Stimulated activated CD8-positive, alpha-beta memory T cell treated with anti-CD3 and anti-CD28 coated beads, Interleukin-4, amount 100 ng/mL, for 4 hours (primary cell): ENCODE measurements around the gene SPTSSB.

Source experiments
- DNase-seq, 2 donors: peaks; one replicate each; pipeline ENCODE4 v3.0.0-alpha.2; 2020; ENCODE audit warnings: low read depth in 2 of 2, low spot score in 1 of 2

SPTSSB gene

DNA sequence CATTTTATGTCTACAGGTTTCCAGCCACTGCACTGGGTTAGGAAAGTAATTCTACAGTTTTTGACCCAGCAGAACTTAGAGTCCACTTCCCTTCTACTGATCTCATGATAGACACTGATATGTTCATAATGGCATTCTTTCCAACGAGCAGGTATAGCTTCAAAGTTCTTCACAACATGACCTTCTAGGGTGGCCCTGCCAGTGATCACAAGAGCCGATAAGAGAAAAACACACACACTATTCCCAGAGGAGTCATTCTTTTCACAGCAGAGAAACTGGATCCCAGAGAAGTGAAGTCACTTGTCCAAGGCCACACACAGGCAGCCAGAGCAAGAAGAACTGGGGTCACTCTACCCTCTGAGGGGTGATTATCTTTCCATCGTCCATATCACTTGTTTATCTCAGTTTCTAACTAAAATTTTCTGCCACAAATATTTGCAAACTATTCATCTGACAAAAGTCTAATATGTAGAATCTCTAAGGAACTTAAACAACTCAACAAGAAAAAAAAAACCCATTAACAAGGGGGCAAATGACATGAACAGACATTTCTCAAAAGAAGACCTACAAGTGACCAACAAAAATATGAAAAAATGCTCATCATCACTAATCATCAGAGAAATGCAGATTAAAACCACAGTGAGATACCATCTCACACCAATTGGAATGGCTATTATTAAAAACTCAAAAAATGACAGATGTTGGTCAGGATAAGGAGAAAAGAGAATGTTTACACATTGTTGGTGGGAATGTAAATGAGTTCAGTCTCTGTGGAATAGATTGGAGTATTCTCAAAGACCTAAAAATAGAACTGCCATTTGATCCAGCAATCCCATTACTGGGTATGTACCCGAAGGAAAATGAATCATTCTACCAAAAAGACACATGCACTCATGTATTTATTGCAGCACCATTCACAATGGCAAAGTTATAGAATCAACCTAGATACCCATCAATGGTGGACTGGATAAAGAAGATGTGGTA, 31.5 kb downstream of the SPTSSB start:
- DNase-seq: no peak

DNA sequence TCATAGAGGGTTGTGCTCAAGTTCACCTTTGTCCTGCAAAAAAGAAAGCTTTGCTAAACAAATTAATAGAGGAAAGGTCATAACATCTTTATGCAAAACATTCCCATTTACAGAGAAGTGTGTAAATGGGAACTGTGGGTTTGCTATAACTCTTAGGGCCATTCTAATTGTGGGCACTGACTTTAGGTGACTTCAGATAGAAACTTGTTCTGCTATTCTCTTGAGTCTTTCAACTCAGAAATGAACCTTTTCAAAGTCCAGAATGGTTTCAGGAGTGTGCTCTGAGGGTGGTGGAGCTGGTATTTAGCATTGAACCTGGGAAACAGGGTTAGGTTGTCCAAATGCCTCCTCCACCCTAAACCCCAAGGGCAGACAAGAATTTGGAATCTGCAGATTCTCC, 34.0 kb downstream of the SPTSSB start:
- DNase-seq: no peak

- DNase-seq: no peak
Measured at GRCh38 chr3:161336661-161337060, 34.7 kb downstream of the SPTSSB start.

DNA sequence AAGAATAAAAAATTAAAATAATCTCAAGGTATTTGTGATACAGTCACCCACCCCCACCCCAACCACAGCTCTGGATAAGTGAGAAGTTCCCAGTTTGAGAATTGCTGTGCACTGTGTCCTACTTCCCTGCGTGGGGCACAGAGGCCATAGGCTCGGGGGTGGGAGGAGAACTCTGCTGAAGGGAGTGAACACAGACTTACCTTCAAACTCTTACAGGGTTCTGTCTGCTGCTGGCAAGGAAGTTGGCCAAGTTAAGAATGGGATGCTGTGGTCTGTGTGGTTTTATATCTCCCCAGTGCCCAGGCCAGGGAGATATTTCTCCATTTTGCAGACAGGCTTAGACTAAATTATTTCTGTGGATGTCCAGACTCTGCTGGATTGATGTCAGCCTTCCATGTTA, 37.6 kb downstream of the SPTSSB start:
- no peak for DNase-seq

- no peak for DNase-seq
Measured at GRCh38 chr3:161332792-161333191, 38.5 kb downstream of the SPTSSB start.

DNA sequence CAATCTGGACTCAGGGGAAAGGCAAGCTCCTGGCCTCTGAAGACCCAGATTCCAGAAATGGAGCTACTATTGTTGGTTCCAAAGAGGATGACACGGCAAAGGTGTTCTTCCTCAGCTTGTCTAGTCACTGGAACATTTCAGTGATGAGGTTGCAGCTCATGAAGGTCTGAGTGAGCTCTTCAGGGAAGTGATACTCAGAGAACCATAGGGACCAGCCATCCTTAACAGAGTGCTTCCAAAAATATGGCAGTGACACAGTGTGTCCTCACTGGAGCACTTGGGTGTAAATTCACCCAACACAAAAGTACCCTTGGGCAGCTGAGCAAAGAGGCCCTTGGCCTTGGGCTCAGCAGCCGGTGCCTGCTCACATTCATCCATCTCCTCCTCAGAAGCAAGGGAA, 46.3 kb downstream of the SPTSSB start:
- DNase-seq: no peak

GRCh38 chr3:161323926-161324621, 47.2 kb downstream of the SPTSSB start:
- no peak for DNase-seq

GRCh38 chr3:161322781-161323568, 48.3 kb downstream of the SPTSSB start:
- no peak for DNase-seq

DNA sequence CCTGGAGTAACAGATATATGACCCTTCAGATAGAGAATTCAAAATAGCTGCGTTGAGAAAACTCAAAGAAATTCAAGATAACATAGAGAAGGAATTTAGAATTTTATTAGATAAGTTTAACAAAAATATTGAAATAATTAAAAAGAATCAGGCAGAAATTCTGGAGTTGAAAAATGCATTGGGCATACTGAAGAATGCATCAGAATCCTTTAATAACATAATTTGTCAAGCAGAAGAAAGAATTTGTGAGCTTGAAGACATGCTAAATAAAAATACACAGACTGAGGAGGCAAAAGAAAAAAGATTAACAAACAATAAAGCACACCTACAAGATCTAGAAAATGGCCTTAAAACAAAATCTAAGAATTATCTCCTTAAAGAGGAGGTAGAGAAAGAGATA, 50.5 kb downstream of the SPTSSB start:
- no peak for DNase-seq

- no peak for DNase-seq
Measured at GRCh38 chr3:161319867-161320266, 51.5 kb downstream of the SPTSSB start.

- no peak for DNase-seq
Measured at GRCh38 chr3:161317077-161317476, 54.2 kb downstream of the SPTSSB start.

GRCh38 chr3:161316006-161316689, 55.2 kb downstream of the SPTSSB start:
- DNase-seq: no peak

DNA sequence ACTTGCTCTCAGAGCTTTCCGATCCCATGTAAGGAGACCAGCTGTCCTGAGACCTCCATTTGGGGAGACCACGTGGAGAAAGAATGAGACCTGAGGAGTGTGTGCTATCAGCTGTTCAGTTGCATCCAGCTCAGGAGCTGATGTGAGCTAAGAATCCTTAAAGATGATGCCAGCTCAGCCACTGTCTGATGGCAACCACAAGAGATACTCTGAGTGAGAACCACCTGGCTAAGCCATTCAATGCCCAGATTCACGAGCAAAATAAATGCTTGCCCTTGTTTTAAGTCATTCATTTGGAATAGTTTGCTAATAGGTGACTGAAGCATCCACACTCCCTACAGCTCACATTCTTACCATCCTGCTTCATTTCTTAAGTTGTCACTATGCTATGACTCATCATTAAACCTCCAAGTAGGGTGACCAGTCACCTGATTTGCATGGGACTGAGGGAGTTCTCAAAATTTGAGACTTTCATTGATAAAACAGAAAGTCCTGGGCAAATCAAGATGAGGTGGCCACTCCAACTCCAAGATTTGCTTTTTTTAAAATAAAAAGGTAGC, 56.4 kb downstream of the SPTSSB start:
- DNase-seq: no peak

DNA sequence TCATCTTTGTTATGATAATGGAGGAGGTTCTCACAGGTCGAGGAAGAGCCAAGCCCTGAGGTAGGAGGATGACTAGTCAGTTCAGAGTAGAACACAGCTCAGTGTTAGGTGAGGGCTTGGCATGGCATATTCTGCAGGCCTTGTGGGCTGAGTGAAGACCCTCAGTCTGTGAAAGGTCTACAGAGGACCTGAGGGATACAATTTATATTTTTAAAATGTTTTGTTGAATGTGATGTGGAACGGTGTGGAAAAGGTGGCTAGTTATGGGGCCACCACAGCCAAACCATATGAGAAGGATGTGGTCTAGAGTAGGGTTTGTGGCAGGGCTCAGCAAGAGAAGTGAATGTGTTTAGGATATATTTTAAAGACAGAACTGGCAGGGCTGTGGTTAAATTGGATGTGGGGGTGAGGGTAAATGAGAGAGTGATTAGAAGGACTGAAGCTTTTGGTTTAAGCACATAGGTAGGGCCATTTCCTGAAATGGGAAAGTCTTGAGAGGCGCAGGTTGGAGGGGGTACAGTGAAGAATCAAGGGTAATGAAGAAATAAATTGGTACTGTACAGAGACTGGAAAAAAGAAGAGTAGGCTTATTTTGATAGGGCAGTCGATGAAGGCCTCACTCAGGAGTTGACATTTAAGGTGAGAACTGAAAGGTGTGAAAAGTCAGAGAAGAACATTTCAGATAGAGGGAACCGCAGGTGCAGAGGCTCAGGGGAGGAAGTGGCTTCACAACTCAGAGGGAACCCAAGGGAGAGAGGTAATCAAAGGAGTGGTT, 60.5 kb downstream of the SPTSSB start:
- DNase-seq: peak; percentile 3 to 7

DNA sequence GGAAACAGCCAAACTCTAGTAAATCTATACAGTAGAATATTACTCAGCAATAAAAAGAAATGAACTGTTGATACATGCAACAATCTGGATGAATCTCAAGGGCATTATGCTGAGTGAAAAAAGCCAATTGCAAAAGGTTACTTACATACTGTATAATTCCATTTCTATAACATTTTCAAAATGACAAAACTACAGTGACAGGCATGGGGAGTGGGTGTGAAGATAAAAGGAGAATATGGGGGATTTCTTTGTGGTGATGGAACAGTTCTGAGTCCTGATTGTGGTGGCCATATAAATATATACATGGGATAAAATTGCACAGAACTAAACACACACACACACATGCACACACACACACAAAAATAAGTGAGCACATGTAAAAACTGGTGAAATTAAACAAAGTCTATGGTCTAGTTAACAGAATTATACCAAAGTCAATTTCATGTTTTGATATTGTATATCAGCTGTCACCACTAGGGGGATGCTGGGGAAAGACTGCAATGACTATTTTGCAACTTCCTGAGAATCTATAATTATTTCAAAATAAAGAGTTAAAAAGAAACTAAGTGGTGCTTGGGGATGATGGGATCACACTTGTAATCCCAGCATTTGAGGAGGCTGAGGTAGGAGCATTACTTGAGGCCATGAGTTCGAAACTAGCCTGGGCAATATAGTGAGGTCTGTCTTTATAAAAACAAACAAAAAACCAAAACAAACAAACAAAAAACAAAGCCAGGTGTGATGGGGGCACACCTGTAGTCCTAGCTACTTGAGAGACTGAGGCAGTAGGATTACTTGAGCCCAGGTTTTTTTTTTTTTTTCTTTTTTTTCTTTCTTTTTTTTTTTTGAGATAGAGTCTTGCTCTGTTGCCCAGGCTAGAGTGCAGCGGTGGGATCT, 66.0 kb downstream of the SPTSSB start:
- DNase-seq: no peak

GRCh38 chr3:161296814-161297213, 74.5 kb downstream of the SPTSSB start:
- no peak for DNase-seq

DNA sequence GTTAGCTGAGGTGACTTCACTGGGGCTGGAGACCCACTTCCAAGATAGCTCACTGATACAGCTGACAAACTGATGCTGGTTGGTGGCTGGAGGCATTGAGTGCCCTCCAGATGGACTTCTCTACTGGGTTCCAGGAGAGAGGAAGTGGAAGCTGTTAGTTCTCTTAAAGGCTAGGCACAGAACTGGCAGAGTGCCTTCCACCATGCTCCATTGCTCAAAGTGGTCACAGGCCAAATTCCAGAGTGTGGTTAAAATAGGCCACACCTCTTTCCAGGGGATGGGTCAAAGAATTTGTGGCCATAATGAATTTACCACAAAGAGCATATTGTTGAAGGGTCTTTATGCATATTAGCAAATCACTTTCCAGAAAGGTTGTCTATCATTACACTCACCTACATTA, 76.0 kb downstream of the SPTSSB start:
- DNase-seq: no peak
